Coronary artery (tissue), 2 donors: Measurements from ENCODE around the gene HOXD8.
A peak's percentile ranks its signal among the peaks of the same experiment; 100 is the strongest.

Source experiments
- DNase-seq: peaks from one replicate; pipeline ENCODE4 v3.0.0-alpha.2; 2017; ENCODE audit warnings: low spot score
- H3K27ac ChIP-seq, 2 donors: fragments of 200-600 bp; sonication (generic); one replicate each; pipeline ENCODE4 v1.5.1; 2016 to 2019
- H3K4me3 ChIP-seq: fragments of 200-600 bp; sonication (generic); 2 replicates; pipeline ENCODE4 v1.5.1; 2016; ENCODE audit warnings: mild to moderate bottlenecking, moderate library complexity
- TF ChIP-seq, protein P1 (sequence below): fragments of 200-600 bp; sonication (generic); IDR thresholded peaks from one replicate; pipeline ENCODE4 v1.5.1; 2019; ENCODE audit warnings: antibody characterized with exemption

The HOXD8 gene

DNA sequence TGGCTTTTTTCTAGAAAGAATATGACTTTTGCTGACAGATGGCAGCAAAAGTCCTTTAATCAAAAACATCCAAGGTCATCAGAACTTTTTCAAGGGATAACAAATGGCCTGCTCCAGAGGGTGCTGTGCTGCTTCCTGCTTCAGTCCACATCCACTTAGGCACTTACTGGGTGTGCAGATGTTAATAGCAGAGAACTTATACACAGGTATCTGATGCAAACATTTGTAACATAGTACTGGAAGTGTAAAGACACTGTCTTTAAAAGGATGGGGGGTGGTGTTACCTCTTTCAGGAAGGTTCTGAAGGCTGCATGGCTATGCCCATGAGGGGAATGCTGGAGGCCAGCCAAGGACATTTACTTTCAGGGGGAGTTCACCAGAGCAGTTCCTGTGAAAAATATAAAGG, 5.5 kb downstream of the HOXD8 start:
- H3K27ac ChIP-seq = peak overlapping the region in 1 of 2 donors; percentile 77
- no peak for DNase-seq

DNA sequence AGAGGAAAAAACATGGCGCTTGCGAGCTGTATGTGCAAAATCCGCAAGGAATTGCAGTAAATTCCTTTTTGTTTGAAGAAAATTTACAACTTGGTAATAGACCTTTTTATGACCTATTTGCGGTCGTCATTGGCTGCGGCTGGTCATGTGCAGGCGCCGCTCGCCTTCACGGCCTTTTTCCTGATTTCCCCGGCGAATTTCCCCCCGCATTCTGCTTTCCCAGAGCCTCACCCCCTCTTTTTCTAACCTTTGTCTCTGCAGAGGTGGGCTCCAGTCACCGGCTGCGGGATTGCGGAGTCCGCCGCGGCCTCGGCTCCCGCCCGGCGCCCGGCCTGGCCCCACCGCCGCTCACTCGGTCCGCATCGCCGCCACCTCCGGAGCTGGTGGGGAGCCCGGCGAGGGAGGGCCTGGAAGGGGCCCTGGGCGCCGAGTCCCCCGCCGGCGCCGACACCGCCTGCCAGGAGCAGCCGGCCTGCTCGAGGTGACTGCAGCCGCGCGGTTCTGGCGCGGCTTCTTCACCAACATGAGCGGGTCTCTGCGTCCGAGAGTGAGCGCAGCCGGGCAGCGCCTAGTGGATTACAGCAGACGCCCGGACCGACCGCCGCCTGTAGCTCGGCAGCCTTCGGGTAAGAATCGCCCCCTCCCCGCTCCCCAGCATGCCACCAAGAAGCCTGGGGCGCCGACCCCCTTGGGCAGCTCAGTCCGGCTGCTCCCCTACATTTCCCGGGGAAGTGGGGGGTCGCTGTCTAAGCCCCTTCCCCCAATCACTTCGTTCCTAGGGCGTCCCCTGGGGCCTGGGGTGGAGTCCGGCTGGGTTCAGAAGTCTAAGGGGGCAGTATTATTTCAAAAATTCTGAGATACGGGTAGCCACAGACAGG, 7.1 kb downstream of the HOXD8 start:
- Histone ChIP-seq H3K27ac (peak overlapping the region; percentile 2 to 77), H3K4me3 (peak overlapping the region; percentile 76)
- no peak for DNase-seq
- TF ChIP-seq, protein P1, sequence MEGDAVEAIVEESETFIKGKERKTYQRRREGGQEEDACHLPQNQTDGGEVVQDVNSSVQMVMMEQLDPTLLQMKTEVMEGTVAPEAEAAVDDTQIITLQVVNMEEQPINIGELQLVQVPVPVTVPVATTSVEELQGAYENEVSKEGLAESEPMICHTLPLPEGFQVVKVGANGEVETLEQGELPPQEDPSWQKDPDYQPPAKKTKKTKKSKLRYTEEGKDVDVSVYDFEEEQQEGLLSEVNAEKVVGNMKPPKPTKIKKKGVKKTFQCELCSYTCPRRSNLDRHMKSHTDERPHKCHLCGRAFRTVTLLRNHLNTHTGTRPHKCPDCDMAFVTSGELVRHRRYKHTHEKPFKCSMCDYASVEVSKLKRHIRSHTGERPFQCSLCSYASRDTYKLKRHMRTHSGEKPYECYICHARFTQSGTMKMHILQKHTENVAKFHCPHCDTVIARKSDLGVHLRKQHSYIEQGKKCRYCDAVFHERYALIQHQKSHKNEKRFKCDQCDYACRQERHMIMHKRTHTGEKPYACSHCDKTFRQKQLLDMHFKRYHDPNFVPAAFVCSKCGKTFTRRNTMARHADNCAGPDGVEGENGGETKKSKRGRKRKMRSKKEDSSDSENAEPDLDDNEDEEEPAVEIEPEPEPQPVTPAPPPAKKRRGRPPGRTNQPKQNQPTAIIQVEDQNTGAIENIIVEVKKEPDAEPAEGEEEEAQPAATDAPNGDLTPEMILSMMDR = no peak

More for the DNA sequence above, 5.5 kb downstream of the HOXD8 start:
- H3K4me3 ChIP-seq = no peak overlapping the region
- TF ChIP-seq, protein P1 = no peak

DNA sequence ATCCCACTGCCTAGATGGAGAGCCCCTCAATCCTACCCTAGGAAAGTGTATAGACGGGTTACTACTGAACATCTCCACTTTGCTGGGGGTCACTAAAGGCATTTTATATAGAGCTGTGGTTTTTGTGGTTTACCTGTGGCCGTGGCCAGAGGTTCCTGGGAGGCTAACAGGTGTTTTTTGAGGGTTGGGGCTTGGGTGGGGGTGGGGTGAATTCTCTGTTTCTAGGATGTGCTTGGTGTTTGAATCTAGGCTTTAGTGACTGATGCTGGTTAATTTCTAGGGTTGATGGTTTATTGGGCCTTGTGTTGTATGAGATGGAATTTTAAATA, 7.7 kb downstream of the HOXD8 start:
- H3K27ac ChIP-seq = peak overlapping the region in 1 of 2 donors; percentile 77
- DNase-seq = no peak
- peak overlapping the region; percentile 76 for H3K4me3 ChIP-seq
- TF ChIP-seq, protein P1 = no peak

DNA sequence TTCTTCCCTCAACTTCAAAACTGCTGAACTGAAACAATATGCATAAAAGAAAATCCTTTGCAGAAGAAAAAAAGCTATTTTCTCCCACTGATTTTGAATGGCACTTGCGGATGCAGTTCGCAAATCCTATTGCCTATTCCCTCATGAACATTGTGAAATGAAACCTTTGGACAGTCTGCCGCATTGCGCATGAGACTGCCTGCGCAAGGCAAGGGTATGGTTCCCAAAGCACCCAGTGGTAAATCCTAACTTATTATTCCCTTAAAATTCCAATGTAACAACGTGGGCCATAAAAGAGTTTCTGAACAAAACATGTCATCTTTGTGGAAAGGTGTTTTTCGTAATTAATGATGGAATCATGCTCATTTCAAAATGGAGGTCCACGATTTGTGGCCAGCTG, 8.4 kb downstream of the HOXD8 start:
- TF ChIP-seq, protein P1 = no peak
- H3K4me3 ChIP-seq = no peak overlapping the region
- no peak for DNase-seq
- no peak overlapping the region for H3K27ac ChIP-seq

DNA sequence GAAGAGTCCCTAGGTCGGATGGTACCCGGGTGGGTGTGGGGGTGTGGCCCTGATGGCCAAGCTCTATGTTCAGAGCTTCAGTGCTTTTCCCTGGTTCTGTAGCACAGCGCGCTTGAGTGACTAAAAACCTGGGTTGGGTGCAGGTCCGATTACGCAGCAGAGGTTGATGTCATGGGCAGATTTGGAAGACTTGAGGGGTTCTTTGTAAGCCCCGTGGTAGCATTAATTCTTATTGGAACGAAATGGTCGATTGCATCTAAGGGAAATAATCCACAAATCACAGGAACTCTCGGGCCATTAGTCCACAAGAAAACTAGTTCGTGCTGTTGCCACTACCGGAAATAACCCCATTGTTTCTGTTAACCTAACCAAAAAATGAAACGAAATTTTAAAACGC, 9.0 kb downstream of the HOXD8 start:
- DNase-seq = no peak
- H3K4me3 ChIP-seq = peak overlapping the region; percentile 71
- TF ChIP-seq, protein P1 = no peak
- H3K27ac ChIP-seq = peak overlapping the region in 1 of 2 donors; percentile 27

DNA sequence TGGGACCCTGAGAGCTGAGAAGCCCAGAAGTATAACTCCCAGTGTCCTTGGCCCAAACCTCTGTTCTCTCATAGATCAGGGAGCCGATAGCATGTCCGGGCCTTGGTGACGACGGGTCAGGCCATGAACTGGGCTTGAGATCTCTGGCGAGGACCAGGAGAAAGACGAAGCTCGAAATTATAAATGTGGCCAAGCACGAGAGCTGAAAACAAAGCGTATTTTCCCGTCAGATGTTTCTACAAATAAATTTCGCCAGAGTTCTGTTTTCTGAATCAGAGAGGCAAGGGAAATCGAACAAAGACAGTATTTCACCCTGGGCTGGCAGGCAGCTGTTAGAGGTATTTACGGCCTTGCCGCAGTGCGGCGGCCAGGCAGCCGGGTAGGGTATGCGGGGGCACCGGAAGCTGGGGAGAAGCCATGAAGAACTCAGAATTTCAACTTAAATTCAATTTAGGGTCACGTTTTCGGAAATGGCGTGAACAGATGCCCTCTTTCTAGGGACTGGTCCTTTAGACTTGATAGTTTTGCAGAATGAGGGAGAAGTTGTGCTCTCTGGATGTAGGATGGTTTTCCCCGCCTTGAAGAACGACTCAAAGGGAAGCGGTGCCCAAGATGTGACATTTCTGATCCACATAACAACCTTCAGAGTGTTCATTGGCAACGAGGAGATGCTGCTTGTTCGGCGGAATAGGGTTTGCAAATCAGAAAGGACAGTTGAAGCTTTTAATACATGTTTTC, 9.6 kb downstream of the HOXD8 start:
- Histone ChIP-seq H3K27ac (peak overlapping the region in 1 of 2 donors; percentile 27), H3K4me3 (peak overlapping the region; percentile 71)
- TF ChIP-seq, protein P1 = no peak
- no peak for DNase-seq
